CD1c-positive myeloid dendritic cell (primary cell): ENCODE measurements around the gene CAMTA2.

Experiments
- DNase-seq: peaks from one replicate; pipeline ENCODE4 v3.0.0-alpha.2; 2016; ENCODE audit errors: extremely low spot score

The CAMTA2 gene

DNA sequence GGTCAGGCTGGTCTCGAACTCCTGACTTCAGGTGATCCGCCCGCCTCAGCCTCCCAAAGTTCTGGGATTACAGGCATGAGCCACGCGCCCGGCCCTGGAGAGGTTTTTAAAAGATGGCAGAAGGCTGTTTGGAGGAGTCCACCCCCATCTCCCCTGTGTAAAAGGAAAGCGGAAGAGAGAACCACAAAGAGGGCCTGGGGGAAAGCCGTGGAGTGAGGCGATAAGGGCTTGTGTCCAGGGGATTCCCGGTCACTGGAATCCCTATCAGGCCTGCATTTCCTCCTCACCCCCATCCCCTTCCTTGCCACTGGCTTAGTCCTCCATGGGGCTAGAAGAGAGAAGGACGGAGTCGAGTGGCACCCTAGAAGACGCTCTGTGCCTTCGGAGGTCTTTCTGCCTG, 55.5 kb downstream of the CAMTA2 start, which contains the start of gene GP1BA:
Gene GP1BA, plus strand, starts transcription at position 315 of the 400 bp plus-strand sequence. CDS start 328 bp downstream, outside the sequence.
- DNase-seq, result peak; percentile 32

DNA sequence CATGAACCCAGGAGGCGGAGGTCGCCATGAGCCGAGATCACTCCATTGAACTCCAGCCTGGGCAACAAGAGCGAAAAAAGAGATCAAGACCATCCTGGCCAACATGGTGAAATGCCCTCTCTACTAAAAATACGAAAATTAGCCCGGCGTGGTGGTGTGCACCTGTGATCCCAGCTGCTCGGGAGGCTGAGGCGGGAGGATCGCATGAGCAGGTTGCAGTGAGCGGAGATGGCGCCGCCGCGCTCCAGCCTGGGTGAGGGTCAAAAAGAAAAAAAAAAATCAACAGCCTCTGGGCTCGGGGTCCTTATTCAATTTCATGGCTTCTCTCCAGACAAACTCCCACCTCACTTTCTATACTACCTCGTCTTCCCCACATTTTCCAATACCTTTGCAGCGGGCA, 58.6 kb downstream of the CAMTA2 start:
- DNase-seq, result no peak

DNA sequence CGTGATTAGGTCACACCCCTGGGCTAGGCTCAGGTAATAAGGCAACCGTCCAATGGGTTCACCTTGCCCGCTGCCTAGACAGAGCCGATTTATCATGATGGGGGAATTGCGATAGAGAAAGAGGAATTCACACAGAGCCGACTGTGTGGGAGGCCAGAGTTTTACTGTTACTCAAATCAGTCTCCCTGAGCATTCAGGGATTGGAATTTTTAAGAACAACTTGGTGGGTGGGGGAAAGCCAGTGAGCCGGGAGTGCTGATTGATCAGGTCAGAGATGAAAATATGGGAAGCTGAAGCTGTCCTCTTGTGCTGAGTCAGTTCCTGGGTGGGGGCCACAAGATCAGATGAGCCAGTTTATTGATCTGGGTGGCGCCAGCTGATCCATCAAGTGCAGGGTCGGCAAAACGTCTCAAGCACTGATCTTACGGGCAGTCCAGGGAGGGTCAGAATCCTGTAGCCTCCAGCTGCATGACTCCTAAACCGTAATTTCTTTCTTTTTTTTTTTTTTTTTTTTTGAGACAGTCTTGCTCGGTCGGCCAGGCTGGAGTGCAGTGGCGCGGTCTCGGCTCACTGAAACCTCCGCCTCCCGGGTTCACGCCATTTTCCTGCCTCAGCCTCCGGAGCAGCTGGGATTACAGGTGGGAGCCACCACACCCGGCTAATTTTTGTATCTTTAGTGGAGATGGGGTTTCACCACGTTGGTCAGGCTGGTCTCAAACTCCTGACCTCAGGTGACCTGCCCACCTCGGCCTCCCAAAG, 60.7 kb downstream of the CAMTA2 start:
- peak; percentile 33 for DNase-seq

DNA sequence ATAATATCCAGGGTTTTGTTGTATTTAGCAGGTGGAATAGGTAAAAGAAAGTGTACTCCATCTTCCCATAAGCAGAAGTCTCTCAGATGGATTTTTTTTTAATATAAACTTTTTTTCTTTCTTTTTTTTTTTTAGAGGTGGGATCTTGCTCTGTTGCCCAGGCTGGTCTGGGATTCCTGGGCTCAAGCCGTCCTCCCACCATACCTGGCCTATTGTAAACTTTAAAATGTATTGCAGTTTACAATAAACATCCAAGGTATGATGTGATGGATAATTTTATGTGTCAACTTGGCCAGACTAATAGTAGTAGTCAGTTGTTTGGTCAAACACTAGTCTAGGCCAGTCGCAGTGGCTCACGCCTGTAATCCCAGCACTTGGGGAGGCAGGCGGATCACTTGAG, 66.2 kb downstream of the CAMTA2 start:
- DNase-seq, result no peak

DNA sequence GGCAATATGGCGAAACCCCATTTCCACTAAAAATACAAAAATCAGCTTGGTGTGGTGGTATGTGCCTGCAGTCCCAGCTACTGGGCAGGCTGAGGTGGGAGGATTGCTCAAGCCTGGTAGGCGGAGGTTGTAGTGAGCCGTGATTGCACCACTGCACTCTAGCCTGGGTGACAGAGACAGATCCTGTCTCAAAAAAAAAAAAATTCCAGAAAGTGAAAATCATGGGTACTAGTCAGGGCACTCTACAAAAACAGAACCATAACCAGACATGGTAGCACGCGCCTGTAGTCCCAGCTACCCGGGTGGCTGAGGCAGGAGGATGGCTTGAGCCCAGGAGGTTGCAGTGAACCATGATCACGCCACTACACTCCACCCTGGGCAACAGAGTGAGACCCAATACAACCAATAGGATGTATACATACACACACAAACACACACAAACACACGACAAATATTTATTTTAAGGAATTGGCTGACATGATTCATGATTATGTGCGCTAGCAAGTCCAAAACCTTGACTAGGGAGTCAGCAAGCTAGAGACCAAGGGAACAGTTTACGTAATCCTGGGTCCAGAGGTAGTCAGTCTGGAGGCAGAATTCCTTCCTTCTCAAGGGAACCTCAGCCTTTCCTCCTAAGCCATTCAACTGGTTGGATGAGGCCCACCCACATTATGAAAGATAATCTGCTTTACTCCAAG, 67.0 kb downstream of the CAMTA2 start:
- DNase-seq, result peak; percentile 93

DNA sequence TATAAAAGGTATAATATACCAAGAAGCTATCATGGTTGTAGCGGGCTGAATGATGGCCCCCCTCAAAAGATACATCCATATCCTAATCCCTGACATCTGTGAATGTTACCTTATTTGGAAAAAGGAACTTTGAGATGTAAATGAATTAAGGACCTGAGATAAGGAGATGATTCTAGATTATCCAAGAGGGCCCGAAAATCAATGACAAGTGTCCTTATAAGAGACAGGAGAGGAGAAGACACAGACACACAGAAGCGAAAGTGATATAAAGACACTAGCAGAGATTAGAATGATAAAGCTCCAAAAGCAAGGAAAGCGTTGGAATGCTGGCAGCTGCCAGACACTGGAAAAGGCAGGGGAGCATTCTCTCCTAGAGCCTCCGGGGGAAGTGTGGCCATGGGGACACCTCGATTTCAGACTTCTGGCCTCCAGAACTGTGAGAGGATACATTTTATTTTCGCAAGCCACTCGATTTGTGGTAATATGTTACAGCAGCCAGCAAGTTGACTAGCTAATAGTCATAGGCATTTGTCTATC, 67.9 kb downstream of the CAMTA2 start:
- no peak for DNase-seq
